GM18909 (cell line): ENCODE results near the gene COL6A2.
"Not testable (repeated sequence)": the region's sequence is repeated elsewhere in the genome, so short reads cannot be mapped to it uniquely, and the experiment has no call there.

Experiments used
- ATAC-seq: cut with Tn5 transposase; IDR thresholded peaks from one replicate; pipeline ENCODE4 v1.9.1; 2021; ENCODE audit warnings: mild to moderate bottlenecking; ENCODE audit not compliant: unreplicated experiment, poor library complexity

The COL6A2 gene

DNA sequence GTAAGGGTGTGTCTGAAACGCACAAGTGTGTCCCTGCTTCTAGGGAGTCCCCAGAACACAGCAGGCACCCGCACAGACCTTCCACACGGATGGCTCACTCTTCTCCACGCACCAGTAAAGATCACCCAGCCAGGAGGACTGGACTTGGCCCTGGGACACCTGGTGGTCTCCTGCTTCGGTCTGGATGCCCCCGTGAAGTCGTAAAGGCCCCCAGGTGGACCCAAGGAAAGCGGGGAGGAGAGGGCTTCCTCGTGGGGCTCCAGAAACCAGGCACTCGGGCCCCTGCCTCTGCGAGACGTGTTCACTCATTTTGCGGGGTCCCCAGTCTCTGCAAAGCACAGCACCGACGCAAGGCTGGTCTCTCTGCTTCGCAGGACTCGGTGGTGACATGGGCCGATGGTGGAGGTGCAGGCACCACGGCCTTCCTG, 20.2 kb upstream of the COL6A2 start:
- no peak for ATAC-seq

DNA sequence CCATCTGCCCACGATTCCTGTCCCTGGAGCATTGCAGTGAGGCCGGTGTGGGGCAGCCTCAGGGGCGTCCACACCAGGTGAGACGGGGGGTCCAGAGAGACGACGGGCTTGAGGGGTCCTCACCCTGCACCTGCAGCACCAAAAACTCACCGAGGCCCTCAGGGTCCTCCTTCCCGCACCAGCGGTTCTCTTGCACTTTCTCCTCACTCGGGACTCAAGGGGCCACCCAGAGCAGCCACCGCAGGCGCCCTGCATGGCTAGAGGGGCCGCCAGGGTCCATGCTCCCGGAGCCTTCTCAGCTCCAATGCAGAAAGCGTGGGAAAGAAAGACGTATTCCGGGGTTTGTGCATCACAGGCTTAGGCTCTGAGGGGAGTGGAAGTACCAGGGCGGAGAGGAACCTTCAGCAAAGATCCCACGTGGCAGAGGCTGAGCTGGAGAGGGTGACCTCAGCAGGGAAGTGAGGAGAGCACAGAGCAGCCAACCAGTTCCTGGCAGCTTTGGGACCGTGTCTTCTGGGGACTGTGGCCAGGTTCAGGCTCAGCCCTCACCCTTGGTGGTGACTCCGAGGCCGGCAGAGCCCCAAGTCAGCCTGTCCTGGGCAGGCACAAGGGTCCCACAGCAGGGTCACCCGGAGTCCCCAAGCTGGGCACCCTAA, 19.5 kb upstream of the COL6A2 start:
- ATAC-seq, result no peak

DNA sequence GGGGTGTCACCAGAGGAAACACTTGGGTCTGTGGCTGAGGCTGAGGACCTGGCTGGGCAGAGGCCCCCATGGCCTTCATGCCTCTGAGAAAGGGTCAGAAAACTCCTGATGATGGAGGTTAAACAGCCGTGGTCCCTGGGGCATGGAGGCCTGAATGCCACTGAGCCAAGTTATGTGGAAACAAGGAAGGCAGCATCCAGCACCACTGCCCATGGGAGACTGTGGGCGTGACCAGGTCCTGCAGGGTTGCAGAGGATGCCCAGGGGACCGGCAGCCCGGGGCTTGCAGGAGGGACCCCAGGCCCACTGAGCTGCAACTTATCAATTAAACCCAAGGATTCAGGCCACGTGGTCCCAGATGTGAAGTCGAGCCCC, 18.9 kb upstream of the COL6A2 start:
- no peak for ATAC-seq

DNA sequence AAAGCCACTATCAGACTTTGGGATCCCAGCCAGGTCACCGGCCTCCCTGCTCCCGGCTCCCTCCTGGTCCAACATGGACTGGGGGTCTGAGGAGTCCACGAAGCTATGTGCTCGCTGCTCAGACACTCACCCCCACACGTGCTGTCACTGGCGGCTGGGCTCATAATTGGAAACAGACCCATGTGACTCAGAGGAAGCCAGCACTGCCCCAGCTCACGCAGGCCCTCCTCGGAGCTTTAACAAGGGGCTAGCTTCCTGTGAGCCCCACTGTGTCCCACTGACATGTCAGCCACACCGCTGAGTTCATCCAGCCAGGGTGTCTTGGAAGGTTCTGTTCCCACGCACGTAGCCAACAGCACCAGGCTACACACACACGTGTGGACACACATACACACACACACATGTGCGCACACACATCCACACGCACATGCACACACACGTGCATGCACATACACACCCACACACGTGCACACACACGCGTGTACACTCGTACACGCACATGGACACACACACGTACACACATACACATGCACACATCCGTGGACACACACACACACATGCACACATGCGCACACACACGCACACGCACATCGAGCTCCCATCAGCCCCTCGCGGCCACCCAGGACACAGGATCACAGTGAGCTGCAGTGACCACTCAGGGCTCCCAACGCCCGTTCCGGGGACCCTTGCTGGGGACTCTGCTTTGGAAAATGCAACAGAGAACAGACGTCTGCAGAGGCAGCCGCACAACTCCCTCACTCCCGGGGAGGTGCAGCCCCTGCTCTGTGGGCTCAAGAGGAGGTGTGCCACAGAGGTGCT, 18.4 kb upstream of the COL6A2 start:
- no peak for ATAC-seq

DNA sequence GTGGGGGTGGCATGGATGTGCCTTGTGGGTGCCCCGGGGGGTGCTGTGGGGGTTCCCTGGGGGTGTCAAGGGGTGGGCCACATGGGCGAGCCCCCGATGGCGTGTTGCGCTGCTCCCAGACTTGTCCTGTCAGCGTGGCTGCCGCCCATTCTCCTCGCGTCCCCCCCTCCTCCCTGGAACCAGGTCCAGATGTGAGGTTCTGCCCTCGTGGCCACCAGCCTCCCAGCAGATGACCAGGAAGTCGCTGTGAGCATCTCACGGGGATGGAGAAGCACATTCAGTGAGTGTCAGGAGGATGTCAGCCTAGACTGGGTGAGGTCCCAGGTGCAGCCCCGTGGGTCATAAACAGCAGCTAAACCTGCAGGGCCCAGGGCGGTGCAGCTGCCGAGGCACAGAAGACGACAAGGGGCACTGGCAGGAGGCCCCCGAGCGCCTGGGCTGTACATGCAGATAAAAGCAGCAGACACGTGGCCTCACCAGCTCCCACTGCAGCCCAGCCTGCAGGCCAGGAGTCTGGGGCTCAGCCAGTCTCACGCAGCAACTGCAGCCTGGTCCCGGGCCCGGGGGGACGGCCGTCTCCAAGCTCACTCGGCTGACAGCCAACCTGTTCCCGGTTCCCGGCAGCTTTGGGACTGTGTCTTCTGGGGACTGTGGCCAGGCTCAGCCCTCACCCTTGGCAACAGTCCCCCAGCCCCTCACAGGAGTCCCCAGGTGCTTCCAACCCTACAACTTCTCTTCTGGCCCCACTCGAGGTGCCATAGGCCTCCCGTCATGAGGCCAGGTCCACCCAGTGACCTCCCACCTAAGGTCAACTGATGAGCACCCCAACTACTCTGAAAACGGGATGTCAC, 17.5 kb upstream of the COL6A2 start:
- no peak for ATAC-seq

DNA sequence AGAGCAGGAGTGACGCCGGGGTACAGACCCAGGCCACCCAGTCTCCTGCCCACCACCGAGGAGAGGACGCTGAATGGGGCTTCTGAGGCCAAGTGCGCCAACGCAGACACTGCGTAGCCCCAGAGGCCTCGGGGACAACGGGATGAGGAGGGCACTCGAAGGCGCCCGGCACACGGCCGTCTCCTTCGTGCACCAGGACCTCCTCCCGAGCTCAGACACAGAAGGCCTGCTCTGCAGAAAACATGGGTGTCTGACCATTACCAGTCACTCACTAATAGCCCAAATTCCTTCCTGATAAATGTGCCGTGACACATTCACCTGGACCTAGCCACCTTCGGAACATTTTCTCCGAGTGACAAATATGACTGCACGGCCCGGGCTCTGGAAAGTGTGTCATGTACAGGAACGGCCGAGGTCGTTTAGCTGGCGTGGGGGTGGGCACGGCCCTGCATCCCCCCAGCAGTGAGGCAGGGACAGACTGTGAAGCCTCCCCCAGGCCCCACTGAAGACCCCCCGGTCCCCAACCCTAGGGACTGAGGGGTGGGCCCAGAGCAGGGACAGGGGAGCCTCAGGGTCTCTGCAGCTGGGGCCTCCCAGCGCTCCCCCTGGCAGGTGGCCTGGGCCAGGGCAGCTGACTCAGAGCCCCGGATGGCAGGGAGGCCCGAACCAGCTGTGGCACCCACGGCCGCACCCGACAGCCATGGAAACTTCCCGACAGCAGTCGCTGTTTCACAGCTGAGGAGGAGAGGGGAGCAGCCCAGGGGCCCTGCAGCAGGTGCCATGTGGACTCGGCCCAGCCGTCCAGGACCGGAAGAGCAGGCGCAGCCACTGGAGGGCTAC, 16.7 kb upstream of the COL6A2 start:
- no peak for ATAC-seq

DNA sequence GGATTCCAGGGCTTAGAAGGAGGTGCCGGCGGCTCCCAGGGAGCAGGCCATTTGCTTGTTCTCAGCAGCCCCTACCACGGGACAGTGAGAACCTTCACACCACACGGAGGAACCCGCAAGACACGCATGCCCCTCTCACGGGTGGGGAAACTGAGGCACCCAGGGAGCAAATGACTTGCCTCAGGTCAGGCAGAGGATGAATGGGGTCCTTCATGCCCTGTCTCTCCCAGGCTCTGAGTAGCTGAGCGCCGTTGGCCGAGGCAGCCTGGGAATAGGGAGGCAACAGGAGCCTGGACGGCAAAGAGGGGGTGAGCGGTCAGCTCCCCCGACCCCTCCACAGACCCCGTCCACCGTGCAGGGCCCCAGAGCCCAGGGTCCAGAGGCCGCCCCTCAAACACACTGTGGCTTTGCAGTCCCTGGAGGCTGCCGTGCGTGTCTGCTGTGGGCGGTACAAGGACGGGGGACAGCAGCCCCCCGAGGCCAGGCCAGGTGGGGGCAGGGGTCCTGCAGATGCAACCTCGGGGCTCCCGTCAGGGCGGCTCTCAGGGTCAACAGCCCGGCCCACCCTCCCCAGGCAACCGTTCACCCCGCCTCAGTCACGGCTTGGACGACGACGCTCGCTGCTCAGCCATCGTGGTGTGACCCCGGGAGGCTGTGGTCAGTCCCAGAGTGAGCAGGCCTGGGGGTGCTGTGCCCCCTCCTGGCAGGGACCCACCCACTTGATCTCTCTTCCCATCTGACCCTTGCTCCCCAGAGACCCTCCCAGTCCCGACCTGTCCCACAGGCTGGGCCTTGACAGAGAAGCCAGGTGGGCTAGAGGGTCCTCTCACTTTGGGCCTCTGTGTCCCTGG, 15.8 kb upstream of the COL6A2 start:
- no peak for ATAC-seq

DNA sequence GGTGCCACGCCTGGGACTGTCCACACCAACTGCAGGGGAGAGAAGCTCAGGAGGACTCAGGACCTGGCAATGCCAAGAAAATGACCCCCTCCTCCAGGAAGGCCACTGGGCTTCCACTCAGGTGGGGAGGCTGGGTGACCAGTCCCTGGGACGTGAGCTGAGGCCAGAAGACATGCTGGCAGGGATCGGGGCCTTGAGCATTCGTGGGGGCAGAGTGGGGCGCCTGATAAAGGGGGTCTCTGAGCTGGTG, 15.3 kb upstream of the COL6A2 start:
- ATAC-seq, result no peak

DNA sequence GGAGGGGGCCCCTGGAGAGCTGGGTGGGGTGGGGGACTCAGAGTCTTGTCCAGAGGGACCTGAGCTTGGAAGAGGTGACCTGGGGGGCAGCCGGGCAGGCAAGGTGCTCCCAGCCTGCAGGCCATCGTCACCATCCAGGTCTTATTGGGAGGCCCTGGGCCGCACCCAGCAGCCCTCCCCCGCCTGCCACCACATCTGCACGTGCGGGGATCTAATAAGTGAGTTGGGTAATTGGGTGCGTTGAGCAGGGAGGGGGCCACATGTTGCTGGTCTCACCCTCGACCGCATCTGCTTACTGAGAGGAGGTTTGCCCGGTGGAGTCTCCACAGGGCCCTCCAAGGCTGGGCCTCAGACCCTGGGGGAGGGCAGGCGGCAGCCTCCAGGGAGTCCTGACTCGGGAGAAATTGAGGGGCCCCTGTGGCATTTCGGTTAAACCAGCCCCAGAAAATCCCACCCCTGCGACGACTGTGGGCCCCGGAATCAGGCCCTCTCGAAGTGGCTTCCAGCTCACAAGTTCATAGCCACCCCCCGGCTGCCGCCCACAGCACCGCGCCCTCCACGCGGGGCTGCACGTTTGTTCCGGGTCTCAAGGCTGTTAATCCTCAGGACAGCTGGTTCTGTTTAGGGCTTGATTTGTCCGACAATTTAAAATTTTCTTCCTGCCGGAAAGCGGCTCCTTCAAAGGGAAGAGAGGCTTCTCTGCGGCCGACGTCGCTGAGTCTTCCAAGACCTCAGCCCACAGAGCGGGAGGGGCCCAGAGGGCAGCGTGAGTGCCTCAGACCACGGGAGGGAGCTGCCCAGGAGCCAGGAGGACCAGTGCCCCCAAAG, 14.7 kb upstream of the COL6A2 start:
- no peak for ATAC-seq

DNA sequence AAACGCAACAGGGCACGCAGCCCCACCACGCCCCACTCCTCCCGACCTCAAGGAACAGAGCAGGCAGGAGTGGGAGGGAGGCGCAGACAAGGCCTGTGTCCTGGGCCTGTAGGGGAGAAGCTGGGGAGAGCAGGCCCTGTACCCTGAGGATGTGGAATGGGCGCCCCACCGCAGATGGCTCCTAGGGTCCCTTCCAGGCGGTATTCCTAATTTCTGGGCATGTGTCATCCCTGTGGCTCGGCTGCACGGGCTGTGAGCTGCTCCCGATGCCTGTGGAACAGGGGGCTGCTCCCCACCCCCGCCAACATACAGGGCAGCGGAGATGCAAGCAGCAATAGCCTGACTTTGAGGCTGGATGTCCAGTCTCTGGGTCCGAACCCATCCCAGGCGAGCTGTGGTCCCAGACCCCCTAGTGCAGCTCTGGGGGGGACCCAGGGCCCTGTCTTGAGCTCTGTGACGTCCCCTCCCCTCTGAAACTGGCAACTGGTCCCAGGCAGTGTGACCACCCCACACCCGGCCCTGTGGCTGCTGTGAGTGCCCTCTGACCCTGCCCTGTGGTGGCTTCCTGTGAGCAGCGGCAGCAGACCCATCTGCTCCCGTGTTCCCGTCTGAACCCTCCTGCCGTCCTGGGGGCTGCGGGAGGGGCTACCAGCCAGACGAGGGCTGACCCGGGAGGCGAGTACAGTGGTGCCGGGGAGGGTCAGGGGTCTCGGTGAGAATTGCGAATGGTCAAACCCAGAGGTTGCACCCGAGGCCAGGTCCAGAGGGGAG, 13.9 kb upstream of the COL6A2 start:
- no peak for ATAC-seq

DNA sequence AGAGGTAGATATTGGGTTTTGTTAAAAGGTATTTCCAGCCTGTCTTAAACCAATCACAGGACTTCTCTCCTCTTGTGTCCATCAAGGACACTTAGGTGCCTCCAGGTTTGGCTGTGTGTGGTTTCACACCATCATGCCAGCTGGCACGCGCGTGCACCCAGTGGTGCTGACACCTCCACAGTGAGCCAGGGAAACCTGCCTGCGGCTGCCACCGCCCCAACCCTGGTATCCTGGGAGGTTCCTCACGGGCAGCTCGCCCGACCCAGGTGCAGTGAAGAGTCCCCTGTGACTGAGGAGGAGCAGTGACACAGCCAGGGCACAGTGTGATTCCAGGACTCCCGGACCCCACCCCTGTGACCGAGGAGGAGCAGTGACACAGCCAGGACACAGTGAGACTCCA, 13.2 kb upstream of the COL6A2 start:
- ATAC-seq, result no peak

DNA sequence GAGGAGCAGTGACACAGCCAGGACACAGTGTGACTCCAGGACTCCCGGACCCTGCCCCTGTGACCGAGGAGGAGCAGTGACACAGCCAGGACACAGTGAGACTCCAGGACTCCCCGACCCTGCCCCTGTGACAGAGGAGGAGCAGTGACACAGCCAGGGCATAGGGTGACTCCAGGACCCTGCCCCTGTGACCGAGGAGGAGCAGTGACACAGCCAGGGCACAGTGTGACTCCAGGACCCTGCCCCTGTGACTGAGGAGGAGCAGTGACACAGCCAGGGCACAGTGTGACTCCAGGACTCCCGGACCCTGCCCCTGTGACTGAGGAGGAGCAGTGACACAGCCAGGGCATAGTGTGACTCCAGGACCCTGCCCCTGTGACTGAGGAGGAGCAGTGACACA, 12.7 kb upstream of the COL6A2 start:
- ATAC-seq, result not testable (repeated sequence)

DNA sequence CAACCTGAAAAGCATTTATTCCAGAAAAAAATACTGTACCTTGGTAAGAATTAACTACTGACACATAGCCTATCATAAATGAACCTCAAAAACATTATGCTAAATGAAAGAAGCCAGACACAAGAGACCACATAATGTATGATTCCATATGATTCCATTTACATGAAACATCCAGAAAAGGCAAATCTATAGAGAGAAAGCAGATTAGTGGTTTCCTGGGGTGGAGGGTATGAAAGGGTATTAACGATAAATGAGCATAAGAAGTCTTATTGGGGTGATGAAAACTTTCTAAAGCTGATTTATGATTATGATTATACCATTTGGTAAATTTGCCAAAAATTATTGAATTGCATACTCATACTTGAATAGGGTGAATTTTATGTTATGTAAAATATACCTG, 10.3 kb upstream of the COL6A2 start:
- no peak for ATAC-seq

DNA sequence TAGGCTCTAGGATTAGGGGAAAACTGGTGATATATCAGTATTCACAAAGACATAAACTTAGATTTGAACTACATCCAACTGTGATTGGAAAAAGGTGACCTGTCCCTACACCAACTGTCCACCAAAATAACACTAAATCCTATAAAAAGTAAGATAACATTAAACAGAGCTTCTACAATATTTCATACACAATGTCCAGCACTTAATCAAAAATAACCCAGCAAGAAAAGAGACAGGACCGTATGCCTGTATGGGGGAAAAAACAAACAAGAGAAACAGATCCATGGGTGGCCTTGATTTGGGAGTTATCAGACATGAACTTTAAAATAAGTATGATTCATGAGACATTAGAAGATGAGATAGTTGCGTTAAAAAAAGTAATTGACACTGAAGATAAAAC, 9.7 kb upstream of the COL6A2 start:
- ATAC-seq, result no peak

DNA sequence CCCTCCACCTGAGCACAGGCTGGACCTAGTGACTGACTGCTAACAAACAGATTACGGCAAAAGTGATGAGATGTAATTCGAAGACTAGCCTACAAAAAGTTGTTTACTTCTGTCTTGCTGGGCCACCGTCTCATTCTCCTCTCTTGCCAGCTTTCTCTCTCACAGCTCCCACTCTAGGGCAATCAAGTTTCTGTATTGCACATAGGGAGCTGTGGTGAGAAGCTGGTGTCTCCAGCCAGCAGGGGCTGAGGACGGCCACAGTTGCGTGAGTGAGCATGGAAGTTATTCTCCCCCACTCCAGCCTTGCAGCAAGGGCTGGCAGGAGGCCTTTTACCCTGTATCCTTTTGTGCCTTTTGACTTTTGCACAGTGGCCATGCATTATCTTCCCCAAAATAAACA, 8.6 kb upstream of the COL6A2 start:
- ATAC-seq, result no peak

DNA sequence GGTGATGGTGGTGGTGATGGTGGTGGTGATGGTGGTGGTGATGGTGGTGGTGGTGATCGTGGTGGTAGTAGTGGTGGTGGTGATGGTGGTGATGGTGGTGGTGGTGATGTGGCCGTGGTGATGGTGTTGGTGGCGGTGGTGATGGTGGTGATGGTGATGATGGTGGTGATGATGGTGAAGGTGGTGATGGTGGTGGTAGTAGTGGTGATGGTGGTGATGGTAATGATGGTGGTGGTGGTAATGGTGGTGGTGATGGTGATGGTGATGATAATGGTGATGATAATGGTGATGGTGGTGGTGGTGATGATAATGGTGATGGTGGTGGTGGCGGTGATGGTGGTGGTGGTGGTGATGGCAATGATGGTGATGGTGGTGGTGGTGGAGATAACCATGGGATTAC, 6.8 kb upstream of the COL6A2 start:
- ATAC-seq, result no peak

DNA sequence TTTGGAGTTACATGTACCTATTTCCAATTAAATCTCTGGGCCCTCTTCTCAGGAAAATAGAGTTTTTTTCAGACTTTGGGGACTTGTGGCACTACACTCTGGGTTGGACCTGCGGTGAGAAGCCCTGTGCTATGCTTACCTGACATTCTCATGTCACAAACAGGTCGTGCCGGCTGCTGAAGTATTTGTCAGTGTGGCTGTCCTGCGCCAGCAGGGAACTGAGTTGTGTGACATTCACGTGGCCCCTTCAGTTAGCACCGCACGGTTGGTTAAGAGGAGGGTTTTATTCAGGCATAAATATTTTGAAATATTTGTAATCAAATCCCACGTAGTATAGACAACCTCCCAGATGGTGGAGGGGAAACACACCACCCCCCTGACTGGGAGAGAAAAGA, 6.3 kb upstream of the COL6A2 start:
- no peak for ATAC-seq
